Raji (cell line): ENCODE measurements around the gene JAK3.
A peak's percentile ranks its signal among the peaks of the same experiment; 100 is the strongest.

ENCODE experiments used
- POLR2A ChIP-seq: IDR thresholded peaks from 2 replicates; pipeline ENCODE4 v1.6.1; 2011; ENCODE audit warnings: low read depth, low read length, control low read depth; ENCODE audit not compliant: insufficient read depth

The JAK3 gene

GRCh38 chr19:17859533-17860330 is 11.9 kb upstream of the JAK3 start, which contains the start of gene RPL18A:
TSS of gene RPL18A (plus strand) at chr19:17859910. CDS start at chr19:17859957, 47 bp downstream.
- peak; percentile 85 for TF ChIP-seq POLR2A

DNA sequence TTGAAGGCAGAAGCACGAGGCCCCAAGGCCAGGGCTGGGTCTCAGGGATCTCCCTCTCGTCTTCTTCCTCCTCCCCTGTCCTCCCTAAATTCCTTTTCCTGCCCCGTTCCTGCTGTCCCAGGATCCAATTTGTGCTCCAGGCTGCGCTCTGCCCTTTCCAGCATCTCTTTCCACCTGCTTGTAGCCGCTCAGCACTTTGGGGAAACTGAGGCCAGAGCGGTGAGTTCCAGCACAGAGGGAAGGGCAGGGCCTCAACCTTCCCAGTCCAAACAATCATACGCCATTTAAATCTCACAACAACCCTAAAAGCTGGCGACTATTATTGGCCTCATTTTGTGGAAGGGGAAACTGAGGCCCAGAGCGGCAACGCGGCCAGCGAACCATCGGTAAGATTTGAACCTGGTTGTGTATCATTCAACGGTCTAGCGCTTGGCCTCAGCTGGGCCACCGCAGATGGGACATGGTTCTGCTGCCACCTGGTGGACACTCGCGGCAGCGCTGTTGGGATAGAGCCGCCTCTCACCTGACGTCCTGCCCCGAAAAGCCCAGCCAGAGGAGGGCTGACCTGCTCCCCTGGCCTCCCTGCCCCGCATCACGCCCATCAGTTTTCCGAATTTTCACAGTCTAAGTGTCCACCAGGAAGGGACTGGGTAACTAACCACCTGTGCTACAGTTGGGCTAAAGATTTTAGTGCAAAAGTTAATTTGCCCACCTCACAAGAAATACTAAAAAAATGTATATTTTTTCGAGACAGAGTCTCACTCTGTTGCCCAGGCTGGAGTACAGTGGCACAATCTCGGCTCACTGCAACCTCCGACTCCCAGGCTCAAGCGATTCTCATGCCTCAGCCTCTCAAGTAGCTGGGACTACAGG is 7.7 kb upstream of the JAK3 start:
- TF ChIP-seq POLR2A: no peak

GRCh38 chr19:17854061-17854460 is 6.3 kb upstream of the JAK3 start:
- no peak for TF ChIP-seq POLR2A

DNA sequence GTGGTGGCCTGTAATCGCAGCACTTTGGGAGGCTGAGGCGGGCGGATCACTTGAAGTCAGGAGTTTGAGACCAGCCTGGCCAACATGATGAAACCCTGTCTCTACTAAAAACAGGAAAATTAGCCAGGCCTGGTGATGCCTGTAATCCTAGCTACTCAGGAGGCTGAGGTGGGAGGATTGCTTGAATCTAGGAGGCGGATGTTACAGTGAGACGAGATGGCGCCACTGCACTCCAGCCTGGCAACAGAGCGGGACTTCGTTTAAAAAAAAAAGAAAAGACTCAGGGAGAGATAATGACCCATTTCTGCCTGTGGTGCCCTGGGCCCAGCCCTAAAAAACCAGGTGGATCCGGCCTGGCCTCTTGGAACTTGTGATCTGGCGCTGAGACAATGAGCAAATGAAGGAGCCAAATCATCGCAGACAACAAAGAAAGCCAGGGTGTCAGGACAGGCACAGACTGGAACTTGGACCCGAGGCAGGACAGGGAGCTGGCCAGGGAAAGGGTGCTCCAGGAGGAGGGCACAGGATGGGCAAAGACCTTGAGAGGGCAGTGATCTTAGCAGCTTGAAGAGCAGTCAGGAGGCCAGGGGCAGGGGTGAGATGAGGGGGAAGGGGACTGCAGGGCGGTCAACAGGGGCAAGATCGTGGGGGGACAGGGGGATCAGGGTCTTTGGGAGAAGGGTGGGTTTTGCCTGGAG is 962 bp upstream of the JAK3 start:
- no peak for TF ChIP-seq POLR2A

- no peak for TF ChIP-seq POLR2A
Measured at GRCh38 chr19:17846146-17846545, 1.6 kb downstream of the JAK3 start.

DNA sequence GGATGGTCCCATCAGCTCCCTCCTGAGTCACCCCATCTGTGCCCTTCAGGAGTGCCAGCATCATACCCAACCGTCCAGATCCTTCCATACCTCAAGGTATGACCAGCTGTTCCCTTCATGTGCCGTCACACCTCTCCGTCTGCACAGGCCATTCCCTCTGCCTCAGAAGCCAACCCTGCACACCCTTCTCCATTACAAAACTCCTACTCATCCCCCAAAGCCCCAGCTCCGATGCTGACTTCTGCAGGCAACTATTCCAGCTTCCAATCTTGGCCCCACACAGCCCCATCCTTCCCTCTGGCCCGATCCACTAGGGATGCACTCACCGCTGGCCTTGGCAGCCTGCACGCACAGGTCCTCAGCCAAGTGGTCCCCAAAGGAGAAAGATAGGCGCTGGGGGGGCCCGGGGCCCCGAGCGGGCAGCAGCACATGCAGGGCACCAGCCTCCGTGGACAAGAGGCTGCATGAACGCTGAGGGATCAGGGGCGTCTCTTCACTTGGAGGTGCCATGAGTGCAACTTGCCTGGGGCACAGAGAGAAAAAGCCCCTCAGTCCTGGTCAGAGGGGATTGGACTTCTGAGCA is 3.8 kb downstream of the JAK3 start:
- TF ChIP-seq POLR2A: no peak

- no peak for TF ChIP-seq POLR2A
Measured at GRCh38 chr19:17843292-17843827, 4.4 kb downstream of the JAK3 start.

- no peak for TF ChIP-seq POLR2A
Measured at GRCh38 chr19:17842663-17843291, 5.0 kb downstream of the JAK3 start.

DNA sequence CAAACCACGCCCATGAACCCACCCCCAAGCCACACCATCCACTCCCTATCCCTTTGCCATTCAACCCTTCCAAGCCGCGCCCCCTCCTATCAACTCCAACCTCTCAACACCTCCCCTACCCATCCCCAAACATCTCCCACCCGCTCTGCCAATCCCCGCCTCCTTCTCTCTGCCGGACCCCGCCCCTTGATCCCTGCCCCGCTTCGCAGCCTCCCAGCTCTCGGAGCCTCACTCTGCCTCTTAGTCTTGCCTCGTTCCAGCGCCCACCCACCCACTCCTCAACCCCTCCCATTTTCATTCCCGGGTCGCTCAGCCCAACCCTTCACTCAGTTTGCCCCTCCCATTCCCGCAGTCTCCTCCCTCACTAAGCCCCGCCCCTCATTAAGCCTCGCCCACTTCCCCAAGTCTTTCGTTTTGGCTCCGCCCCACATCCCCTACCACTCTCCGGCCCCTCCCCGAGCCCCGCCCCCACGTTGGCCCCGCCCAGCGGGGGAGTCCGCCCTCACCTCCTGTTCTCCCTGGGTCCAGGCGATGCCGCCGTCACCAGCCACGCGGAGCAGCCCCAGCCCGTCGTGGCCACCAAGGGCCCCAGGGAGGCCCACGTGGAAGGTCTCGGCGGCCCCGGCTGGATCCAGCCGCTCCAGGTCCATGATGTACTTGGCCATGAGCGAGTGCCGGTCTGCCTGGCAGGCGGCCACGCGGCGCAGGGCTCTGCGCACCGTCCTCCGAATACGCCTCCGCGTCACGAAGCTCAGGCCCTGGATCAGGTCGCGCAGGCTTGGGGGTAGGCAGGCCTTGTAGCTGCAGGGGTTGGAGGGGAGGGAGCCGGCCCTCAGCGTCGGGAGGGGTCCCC is 5.7 kb downstream of the JAK3 start:
- no peak for TF ChIP-seq POLR2A

GRCh38 chr19:17841371-17841809 is 6.4 kb downstream of the JAK3 start:
- no peak for TF ChIP-seq POLR2A

GRCh38 chr19:17840019-17840418 is 7.8 kb downstream of the JAK3 start:
- TF ChIP-seq POLR2A: no peak

DNA sequence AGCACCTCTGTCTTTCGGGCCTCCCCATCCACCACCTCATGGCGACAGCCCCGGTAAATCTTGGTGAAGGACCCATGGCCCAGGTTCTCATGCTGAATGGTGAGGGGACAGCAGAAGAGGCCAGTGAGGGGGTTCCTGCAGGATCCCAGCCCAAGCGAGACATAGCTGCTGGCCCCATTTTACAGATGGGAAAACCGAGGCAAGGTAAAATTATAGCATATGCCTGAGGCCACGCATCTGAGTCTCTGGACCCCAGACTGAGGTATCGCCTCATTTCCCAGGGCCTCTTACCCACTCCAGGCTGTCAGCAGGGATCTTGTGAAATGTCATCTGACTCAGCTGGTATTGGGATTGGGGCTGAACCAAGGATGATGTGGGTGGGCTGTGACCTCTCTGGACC is 9.8 kb downstream of the JAK3 start:
- TF ChIP-seq POLR2A: no peak

DNA sequence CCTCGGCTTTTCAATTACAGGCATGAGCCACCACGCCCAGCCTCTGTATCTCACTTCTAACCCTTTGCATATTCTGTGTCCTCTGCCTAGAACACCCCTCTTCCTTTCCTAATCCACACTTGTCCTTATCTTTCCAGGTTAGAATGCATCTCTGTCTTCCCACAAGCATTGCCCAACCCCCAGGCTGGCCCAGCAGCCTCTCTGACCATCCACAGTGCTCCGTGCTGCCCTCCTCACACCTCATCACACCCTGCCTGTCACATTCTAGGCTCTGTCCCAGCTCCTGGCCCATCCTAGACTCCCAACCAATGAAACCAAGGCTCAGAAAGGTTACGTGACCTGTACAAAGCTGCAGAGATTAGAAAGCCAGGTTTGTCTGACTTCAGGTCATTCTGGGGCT is 11.3 kb downstream of the JAK3 start:
- no peak for TF ChIP-seq POLR2A
